Epidermal melanocyte (primary cell): ENCODE data around the gene NR2E1.

Source experiments
- DNase-seq: peaks from one replicate; pipeline ENCODE4 v3.0.0; 2011; ENCODE audit warnings: low spot score; ENCODE audit not compliant: insufficient read length

Gene NR2E1

DNA sequence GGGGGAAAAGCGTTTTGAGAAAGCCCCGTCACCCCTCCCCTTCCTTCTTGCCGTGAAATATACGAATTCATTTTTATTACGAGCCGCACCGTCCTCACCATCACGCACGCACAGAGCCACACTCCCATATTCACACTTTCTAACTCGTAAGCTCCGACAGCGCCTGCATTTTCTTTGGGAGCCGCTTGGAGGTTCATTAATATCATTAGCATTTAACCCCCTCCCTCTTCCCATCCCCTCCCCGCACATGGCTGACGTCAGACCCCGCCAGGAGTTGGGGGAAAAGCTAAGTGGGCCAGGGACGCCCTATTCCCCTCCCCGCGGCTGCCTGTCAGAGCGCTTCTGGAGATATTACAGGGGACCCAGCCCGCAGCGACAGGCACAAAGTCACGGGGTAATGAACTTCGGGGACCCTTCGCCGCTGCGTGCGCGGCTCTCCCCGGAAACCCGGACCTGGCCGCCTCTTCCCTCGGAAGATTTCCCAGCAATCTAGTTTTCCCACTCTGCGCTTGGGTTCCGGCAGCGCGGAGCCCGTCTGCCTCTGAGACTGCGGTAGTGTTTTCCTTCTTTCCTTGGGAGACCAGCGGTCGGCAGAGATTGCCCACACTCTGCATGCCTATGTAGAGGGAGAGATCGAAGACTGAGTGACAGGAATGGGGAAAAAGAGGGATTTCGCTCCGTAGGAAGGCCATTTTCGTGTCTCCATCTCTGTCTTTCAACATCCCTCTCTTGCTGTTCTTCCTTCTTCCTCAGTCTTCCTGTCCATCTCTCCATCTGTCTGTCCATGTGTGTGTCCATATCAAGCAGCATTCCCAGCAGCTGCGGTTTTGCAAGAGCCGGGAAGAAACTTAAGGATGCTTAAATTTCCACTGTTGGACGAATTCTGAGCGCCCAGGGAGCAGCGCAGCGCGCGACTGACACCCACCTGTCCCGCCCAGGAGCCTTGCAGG lies at the start of gene NR2E1:
TSS of gene NR2E1 (plus strand) at position 309 of the 950 bp plus-strand sequence. CDS start 744 bp downstream, outside the sequence.
- DNase-seq = no peak

GRCh38 chr6:108116546-108117426 lies 49.0 kb upstream of the NR2E1 start:
- DNase-seq = no peak

DNA sequence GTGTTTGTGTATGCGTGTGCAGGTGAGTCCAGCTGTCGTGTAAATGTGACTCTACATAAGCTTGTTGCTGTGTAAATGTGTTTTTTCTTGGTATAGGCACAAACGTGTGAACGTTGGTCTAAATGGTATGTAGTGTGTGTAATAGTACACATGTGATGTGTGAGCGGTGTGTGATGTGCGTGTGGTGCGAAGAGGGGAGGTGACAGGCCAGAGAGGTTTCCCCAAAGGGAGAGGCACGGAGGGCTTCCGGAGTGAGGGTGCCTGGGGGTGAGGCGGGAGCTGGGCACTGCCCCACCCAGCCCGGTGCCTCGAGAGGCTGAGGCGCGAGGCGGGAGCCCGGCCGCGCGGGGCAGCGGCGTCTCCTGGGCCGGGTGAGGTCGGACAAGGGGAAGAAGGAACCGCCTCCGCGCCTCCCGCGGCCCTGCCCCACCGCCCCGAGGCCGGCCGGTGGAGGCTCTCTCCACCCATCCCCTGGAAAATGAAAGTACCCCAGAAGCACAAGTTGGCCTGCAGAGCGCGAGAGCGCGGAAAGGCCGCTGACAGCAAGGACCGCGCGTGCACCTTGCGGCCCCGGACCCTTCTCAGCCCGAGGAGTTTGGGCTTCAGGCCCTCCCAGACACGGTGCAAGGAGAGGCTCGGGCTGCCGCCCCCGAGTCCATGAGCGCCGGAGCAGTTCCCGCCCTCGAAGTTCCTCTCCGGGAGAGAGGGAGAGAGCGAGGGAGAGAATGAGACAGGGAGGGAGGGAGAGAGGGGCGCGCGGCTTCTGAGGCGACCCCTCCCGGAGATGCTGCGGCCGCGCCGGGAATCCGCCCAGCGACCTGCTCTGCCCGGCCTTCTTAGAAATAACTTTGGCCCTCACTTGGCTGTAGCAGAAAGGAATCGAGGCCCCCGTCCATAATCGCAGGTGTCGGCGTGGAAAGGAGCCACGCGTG lies 48.1 kb upstream of the NR2E1 start:
- DNase-seq = no peak

GRCh38 chr6:108118359-108118724 lies 47.5 kb upstream of the NR2E1 start:
- no peak for DNase-seq

DNA sequence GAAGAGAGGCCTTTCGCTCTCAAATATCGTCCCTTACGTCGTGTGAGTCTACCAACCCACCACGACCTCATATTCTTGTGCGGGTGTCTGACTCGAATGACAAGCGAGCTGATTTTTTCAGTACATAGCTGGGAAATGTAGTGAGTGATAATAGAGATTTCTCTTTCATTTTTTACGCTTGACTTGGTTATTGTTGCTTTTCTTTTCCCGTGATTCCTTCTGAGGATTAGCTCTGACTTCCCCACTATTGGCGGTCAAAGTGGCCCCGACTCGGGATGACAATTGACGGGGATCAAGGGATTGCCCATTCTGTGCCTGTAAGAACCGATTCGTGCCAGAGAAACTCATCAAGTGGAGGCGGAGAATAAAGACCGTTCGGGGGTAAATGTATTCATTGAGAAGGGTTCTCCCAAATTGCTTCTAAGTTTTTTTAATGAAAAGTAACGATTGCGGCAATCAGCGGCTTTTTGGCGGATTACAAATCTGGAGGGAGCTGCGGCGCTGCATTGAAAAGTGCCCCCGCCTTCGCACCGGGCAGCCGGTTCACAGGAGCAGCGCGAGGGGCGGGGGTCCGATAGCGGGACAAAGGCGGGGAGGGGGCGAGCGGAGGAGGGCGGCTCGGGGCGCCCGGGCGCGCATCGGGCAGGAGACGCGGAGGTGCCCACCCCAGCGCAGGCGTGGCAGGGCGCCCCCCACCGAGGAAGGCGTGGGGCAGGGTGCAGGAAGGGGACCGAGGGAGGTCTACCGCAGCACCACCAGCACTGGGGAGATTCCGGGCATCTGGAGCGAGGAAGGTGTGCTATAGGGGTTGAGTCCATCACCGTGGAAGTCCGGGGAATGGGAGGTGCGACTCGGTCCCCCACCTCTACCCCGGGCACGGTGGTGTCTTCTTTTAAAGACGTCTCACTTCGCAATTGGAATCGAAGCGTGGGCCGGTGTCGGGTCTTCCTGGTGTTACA lies 46.7 kb upstream of the NR2E1 start:
- DNase-seq = no peak

- no peak for DNase-seq
Measured at GRCh38 chr6:108119769-108120141, 46.1 kb upstream of the NR2E1 start.

DNA sequence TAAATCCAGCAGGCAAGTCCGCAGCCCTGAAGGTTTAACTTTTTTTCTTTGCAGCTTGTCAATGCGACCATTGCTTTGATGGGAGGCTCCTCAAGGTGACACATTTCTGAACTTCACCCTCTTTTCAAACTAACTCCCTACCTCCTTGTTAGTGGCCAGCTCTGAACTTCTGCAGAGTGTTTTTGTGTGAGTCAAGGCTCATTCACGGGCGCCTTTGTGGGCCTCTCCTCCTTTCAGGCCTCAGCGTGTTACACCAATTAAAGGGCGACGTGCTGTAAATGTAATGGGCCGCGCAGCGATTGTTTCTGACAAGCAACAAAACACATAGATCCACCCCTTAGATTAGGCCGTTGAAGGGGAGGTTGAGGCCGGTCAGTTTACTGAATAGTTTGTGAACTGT lies 45.5 kb upstream of the NR2E1 start:
- DNase-seq = no peak

DNA sequence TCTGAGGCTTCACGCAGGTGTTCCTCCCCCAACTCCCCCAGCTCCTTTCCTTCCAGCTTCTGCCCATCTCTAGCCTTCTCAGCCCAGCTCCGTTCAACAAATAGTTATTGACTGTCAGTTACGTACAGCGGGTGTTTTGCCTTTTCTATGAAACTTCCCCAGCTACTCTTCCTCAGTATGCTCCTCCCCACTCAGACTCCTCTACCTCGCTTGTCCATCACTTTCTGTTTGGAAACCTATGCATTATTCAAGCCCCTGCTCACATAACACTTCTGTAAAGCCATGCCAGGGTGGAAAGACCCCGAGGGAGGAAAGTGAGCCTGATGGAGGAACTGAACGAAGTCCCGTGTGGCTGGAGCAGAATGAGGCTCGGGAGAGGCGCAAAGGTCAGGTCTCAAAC lies 44.2 kb upstream of the NR2E1 start:
- DNase-seq = no peak

- DNase-seq = no peak
Measured at GRCh38 chr6:108123481-108123929, 42.3 kb upstream of the NR2E1 start.

DNA sequence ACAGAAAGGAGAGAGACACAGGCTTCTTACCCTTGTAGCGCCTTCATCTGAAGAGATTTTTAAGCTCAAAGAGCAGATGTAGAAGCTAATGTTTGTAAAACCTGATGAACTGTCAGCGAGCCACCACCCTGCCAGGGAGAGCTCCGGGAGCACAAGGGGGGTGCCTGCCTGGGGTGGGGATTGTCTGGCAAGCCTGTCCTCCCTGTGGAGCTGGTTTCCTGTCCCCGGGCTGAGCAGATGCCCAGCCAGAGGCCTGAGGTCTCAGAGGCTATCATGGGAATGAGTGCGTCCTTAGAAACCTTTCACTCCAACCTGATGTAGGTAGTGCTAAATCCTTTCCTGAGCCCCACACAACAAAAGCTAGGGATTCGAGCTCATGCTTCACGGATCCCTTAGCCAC lies 41.9 kb upstream of the NR2E1 start:
- DNase-seq = no peak

- no peak for DNase-seq
Measured at GRCh38 chr6:108127056-108127455, 38.8 kb upstream of the NR2E1 start.

- no peak for DNase-seq
Measured at GRCh38 chr6:108127826-108128225, 38.0 kb upstream of the NR2E1 start.

DNA sequence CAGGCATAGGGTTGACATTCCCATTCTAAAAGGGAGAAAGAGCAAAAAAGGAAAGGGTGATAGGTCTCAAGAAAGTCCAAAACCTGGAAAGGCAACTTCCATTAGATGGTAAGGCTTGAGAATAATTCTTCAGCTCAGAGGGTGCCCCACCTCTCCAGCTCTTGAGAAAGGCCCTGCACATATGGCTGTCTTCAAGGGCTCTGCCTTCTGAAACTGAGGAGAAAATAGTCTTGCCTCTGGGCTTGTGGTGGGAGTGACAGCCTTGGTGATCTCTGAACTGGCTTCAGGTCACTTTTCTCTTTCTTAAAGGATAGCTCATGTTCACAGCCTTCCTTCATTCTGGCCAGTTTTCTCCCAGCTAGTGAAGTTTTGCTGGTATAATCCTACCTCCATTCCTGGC lies 35.6 kb upstream of the NR2E1 start:
- no peak for DNase-seq

DNA sequence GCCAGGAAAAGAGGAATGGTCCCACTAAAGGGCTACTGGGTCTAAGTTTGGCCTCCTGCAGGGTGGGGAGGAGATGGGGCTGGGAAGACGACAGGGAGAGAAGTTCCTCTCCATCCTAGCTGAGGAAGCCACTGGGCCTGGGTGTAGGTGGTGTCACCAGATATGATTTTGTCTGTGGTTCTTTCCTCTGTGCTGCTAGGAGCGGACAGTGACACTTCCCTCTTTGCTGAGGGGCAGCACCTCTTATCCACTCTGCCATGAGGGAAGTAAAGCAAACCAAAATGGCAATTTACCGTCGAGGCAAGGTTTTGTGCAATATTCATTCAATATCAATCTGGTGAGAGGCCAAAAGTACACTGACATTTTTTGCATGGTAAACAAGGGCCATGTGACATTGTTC lies 33.0 kb upstream of the NR2E1 start:
- no peak for DNase-seq

GRCh38 chr6:108133594-108134179 lies 32.1 kb upstream of the NR2E1 start:
- DNase-seq = no peak

DNA sequence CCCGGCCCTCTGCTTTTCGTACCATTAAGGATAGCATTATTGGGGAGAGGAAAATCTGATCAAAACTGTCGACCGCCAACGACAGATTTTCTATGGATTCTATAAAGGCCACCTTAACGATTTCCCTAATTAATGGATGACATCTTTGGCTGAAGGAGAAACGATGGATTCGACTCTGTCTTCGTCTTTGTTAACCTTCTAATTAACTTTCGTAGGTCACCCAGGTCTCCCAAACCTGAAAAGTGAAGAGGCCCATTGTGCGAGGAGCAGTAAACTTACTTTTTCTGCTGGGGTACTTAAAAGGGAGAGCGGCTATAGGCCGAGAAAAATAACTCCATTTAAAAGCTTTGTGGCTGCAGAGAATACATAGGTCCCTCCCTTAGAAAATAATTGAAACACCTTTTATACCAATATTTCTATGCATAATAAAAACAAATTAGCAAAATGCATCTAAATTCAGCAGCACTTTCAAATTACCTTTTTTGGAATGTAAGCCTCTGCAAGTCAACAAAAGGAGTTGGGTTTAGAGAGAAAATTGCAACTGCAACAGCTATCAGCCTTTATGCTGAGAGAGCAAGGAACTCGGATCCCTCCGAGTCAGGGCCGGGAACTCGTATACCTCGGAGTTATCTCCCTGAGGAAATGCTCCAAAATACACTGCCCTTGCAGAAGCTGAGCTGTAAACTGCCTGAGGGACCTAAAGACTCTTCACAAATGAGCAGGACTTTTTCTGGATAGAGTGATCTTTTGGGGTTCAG lies 31.4 kb upstream of the NR2E1 start:
- no peak for DNase-seq

DNA sequence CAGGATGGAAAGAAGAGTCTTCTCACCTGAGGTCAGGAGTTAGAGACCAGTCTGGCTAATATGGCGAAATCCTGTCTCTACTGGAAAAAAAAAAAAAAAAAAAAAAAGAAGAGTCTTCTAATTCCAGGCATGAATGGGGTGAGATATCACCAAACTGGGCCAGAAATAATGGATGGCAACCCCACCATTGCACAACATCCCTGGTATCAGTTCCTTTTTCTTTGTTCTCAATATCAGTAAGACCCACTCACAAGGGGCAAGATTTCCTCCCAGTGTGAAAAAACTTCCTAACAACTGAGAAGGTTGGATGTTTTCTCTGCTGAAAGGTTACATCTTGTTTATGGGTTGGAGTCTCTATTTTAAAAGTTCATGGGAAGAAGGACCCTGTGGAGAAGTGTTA lies 23.6 kb upstream of the NR2E1 start:
- DNase-seq = no peak

GRCh38 chr6:108145639-108146038 lies 20.2 kb upstream of the NR2E1 start:
- no peak for DNase-seq

DNA sequence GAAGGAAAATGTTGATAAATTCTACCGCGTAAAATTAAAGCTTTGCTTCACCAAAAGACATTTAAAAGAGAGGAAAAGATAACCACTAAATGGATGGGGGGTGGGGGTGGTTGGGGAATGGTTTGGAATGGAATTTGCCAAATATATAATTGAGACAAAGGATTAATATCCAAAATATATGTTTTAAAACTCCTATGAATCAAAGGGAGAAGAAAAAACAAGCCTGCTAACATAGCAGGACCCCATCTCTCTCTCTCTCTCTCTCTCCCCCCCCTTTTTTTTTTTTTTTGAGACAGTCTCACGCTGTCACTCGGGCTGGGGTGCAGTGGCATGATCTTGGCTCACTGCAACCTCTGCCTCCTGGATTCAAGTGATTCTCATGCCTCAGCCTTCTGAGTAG lies 13.4 kb upstream of the NR2E1 start:
- DNase-seq = no peak
